HCEC 1CT (cell line): ENCODE results near the gene IL31.
A peak's percentile ranks its signal among the peaks of the same experiment; 100 is the strongest.
"Not testable (repeated sequence)": the region's sequence is repeated elsewhere in the genome, so short reads cannot be mapped to it uniquely, and the experiment has no call there.

ENCODE experiments used
- DNase-seq: peaks from one replicate; pipeline ENCODE4 v3.0.0-alpha.2; 2017

The IL31 gene

GRCh38 chr12:122190842-122191668 lies 17.0 kb upstream of the IL31 start:
- peak; percentile 46 for DNase-seq

- DNase-seq, result no peak
Measured at GRCh38 chr12:122189626-122190475, 15.8 kb upstream of the IL31 start.

- no peak for DNase-seq
Measured at GRCh38 chr12:122187466-122187865, 13.4 kb upstream of the IL31 start.

- DNase-seq, result no peak
Measured at GRCh38 chr12:122185494-122186082, 11.6 kb upstream of the IL31 start.

- no peak for DNase-seq
Measured at GRCh38 chr12:122185079-122185478, 11.1 kb upstream of the IL31 start.

- no peak for DNase-seq
Measured at GRCh38 chr12:122184517-122184916, 10.5 kb upstream of the IL31 start.

GRCh38 chr12:122183588-122183940 lies 9.5 kb upstream of the IL31 start:
- no peak for DNase-seq

GRCh38 chr12:122182887-122183587 lies 9.0 kb upstream of the IL31 start, which contains the start of gene LRRC43:
LRRC43 (plus strand) TSS chr12:122183123; CDS start chr12:122183145, 22 bp downstream.
- DNase-seq, result no peak

- DNase-seq, result not testable (repeated sequence)
Measured at GRCh38 chr12:122176473-122176872, 2.5 kb upstream of the IL31 start.

- no peak for DNase-seq
Measured at GRCh38 chr12:122172262-122172939, 1.6 kb downstream of the IL31 start.

- DNase-seq, result no peak
Measured at GRCh38 chr12:122171399-122171798, 2.6 kb downstream of the IL31 start.

- no peak for DNase-seq
Measured at GRCh38 chr12:122168492-122168891, 5.5 kb downstream of the IL31 start.

GRCh38 chr12:122167356-122167925 lies 6.6 kb downstream of the IL31 start:
- no peak for DNase-seq

GRCh38 chr12:122166422-122167349 lies 7.3 kb downstream of the IL31 start:
- DNase-seq, result no peak

- DNase-seq, result no peak
Measured at GRCh38 chr12:122162976-122163375, 11.0 kb downstream of the IL31 start.

- DNase-seq, result no peak
Measured at GRCh38 chr12:122161682-122162081, 12.3 kb downstream of the IL31 start.

GRCh38 chr12:122160761-122161160 lies 13.3 kb downstream of the IL31 start:
- no peak for DNase-seq

- no peak for DNase-seq
Measured at GRCh38 chr12:122159882-122160281, 14.1 kb downstream of the IL31 start.

- DNase-seq, result no peak
Measured at GRCh38 chr12:122158700-122159285, 15.2 kb downstream of the IL31 start.

GRCh38 chr12:122155705-122156104 lies 18.3 kb downstream of the IL31 start:
- no peak for DNase-seq
